Hematopoietic multipotent progenitor cell treated with erythropoietin and hydrocortisone succinate and interleukin-3 and kit ligand, for 15 days (in vitro differentiated cells): Measurements from ENCODE around the gene KYAT1.
"Not testable (repeated sequence)": the region's sequence is repeated elsewhere in the genome, so short reads cannot be mapped to it uniquely, and the experiment has no call there.

Experiments used
- DNase-seq: peaks from one replicate; pipeline ENCODE4 v3.0.0-alpha.2; 2015; ENCODE audit warnings: low spot score

The KYAT1 gene

GRCh38 chr9:128818099-128818838 is 63.5 kb downstream of the KYAT1 start, which contains the start of gene ENDOG:
Gene ENDOG (plus strand): TSS chr9:128818500. CDS start chr9:128818685, 185 bp downstream.
- DNase-seq, result peak; percentile 99

GRCh38 chr9:128810873-128811272 is 70.9 kb downstream of the KYAT1 start:
- DNase-seq, result no peak

GRCh38 chr9:128809831-128810230 is 71.9 kb downstream of the KYAT1 start:
- DNase-seq, result no peak

GRCh38 chr9:128809036-128809599 is 72.6 kb downstream of the KYAT1 start:
- no peak for DNase-seq

GRCh38 chr9:128808543-128808942 is 73.2 kb downstream of the KYAT1 start:
- no peak for DNase-seq

- no peak for DNase-seq
Measured at GRCh38 chr9:128807827-128808226, 73.9 kb downstream of the KYAT1 start.

- DNase-seq, result no peak
Measured at GRCh38 chr9:128805661-128806060, 76.1 kb downstream of the KYAT1 start.

- no peak for DNase-seq
Measured at GRCh38 chr9:128802482-128802881, 79.3 kb downstream of the KYAT1 start.

GRCh38 chr9:128800061-128800460 is 81.7 kb downstream of the KYAT1 start:
- DNase-seq, result no peak

- DNase-seq, result peak; percentile 13
Measured at GRCh38 chr9:128798896-128799295, 82.9 kb downstream of the KYAT1 start.

- not testable (repeated sequence) for DNase-seq
Measured at GRCh38 chr9:128794961-128795360, 86.8 kb downstream of the KYAT1 start.

- no peak for DNase-seq
Measured at GRCh38 chr9:128792978-128793686, 88.6 kb downstream of the KYAT1 start.

- DNase-seq, result no peak
Measured at GRCh38 chr9:128792134-128792533, 89.6 kb downstream of the KYAT1 start.

- DNase-seq, result no peak
Measured at GRCh38 chr9:128790536-128790935, 91.2 kb downstream of the KYAT1 start.

- no peak for DNase-seq
Measured at GRCh38 chr9:128788445-128788844, 93.3 kb downstream of the KYAT1 start.

- DNase-seq, result no peak
Measured at GRCh38 chr9:128787659-128788058, 94.1 kb downstream of the KYAT1 start.

GRCh38 chr9:128786681-128787601 is 94.8 kb downstream of the KYAT1 start, which contains the start of gene TBC1D13:
Gene TBC1D13 (plus strand): TSS chr9:128787253. CDS start chr9:128787354, 101 bp downstream.
- DNase-seq, result peak; percentile 85

GRCh38 chr9:128785427-128785826 is 96.3 kb downstream of the KYAT1 start:
- no peak for DNase-seq
